SK-N-SH (cell line): Measurements from ENCODE around the gene SLC41A2.

Experiments used
- CTCF ChIP-seq: fragments of 200-600 bp; sonication (generic); IDR thresholded peaks from 2 replicates; pipeline ENCODE4 v1.6.1; 2017; ENCODE audit warnings: antibody characterized with exemption, mild to moderate bottlenecking, moderate library complexity
- IRF3 ChIP-seq: fragments of 150-350 bp; IDR thresholded peaks from 2 replicates; pipeline ENCODE4 v1.6.1; 2016; ENCODE audit warnings: mild to moderate bottlenecking, low read depth, low read length
- RAD21 ChIP-seq: IDR thresholded peaks from 2 replicates; pipeline ENCODE4 v1.6.1; 2012; ENCODE audit warnings: mild to moderate bottlenecking, low read length
- RCOR1 ChIP-seq: fragments of 150-350 bp; IDR thresholded peaks from 2 replicates; pipeline ENCODE4 v1.6.1; 2017; ENCODE audit warnings: antibody characterized with exemption, low read length
- REST ChIP-seq: IDR thresholded peaks from 2 replicates; pipeline ENCODE4 v1.6.1; 2012; ENCODE audit warnings: mild to moderate bottlenecking, low read depth, low read length, moderate library complexity
- TAF1 ChIP-seq: IDR thresholded peaks from 2 replicates; pipeline ENCODE4 v1.6.1; 2012; ENCODE audit warnings: low read depth, mild to moderate bottlenecking, low read length, moderate library complexity, borderline replicate concordance
- TEAD4 ChIP-seq: IDR thresholded peaks from 2 replicates; pipeline ENCODE4 v1.4.0; 2012; ENCODE audit warnings: mild to moderate bottlenecking, borderline replicate concordance; ENCODE audit not compliant: insufficient read depth

- no peak for TF ChIP-seq CTCF
- TF ChIP-seq IRF3 = no peak
- no peak for TF ChIP-seq RCOR1
- TF ChIP-seq RAD21 = no peak
- TF ChIP-seq REST = no peak
- no peak for TF ChIP-seq TEAD4
- no peak for TF ChIP-seq TAF1
These were observed 27.4 kb downstream of the SLC41A2 start for GRCh38 chr12:104930388-104931326.
